C4-2B (cell line): ENCODE results near the gene FAM117A.

Experiments used
- CTCF ChIP-seq: fragments of 450-650 bp; conservative IDR thresholded peaks from 2 replicates; pipeline ENCODE4 v1.5.1; 2017; ENCODE audit warnings: mild to moderate bottlenecking
- ZFX ChIP-seq: fragments of 450-650 bp; IDR thresholded peaks from 2 replicates; pipeline ENCODE4 v1.6.1; 2017

- TF ChIP-seq CTCF (no peak), ZFX (no peak)
These were observed 25.3 kb downstream of the FAM117A start for GRCh38 chr17:49738456-49739163.
